EL (cell line): ENCODE data around the gene FCN2.

ENCODE experiments used
- DNase-seq: peaks from one replicate; pipeline ENCODE4 v3.0.0-alpha.2; 2016

Gene FCN2

GRCh38 chr9:134880484-134881312, at the start of gene FCN2:
Gene FCN2, plus strand, starts transcription at chr9:134880810. Its CDS starts 12 bp downstream, at chr9:134880822.
- DNase-seq, result no peak

- DNase-seq, result no peak
These were observed 49.5 kb upstream of the FCN2 start for GRCh38 chr9:134830926-134831720.

- DNase-seq, result no peak
These were observed 48.1 kb upstream of the FCN2 start for GRCh38 chr9:134832471-134832870.

GRCh38 chr9:134833294-134833880, 47.2 kb upstream of the FCN2 start:
- DNase-seq, result no peak

GRCh38 chr9:134834217-134834956, 46.2 kb upstream of the FCN2 start:
- DNase-seq, result no peak

- no peak for DNase-seq
These were observed 45.6 kb upstream of the FCN2 start for GRCh38 chr9:134834957-134835419.

- no peak for DNase-seq
These were observed 45.2 kb upstream of the FCN2 start for GRCh38 chr9:134835448-134835847.

GRCh38 chr9:134835987-134836386, 44.6 kb upstream of the FCN2 start:
- DNase-seq, result no peak

- DNase-seq, result no peak
These were observed 44.1 kb upstream of the FCN2 start for GRCh38 chr9:134836406-134836970.

- DNase-seq, result no peak
These were observed 43.1 kb upstream of the FCN2 start for GRCh38 chr9:134837529-134837928.

GRCh38 chr9:134838651-134839454, 41.8 kb upstream of the FCN2 start:
- DNase-seq, result no peak

- no peak for DNase-seq
These were observed 41.0 kb upstream of the FCN2 start for GRCh38 chr9:134839455-134840125.

- no peak for DNase-seq
These were observed 40.1 kb upstream of the FCN2 start for GRCh38 chr9:134840511-134840910.

- DNase-seq, result no peak
These were observed 39.3 kb upstream of the FCN2 start for GRCh38 chr9:134841180-134841904.

- DNase-seq, result no peak
These were observed 38.3 kb upstream of the FCN2 start for GRCh38 chr9:134842321-134842720.

- DNase-seq, result no peak
These were observed 36.9 kb upstream of the FCN2 start for GRCh38 chr9:134843740-134844139.

GRCh38 chr9:134844821-134845220, 35.8 kb upstream of the FCN2 start:
- no peak for DNase-seq

GRCh38 chr9:134846187-134846586, 34.4 kb upstream of the FCN2 start:
- DNase-seq, result no peak

- DNase-seq, result no peak
These were observed 33.9 kb upstream of the FCN2 start for GRCh38 chr9:134846699-134847098.

- DNase-seq, result no peak
These were observed 33.5 kb upstream of the FCN2 start for GRCh38 chr9:134847138-134847537.
